CD1c-positive myeloid dendritic cell (primary cell): ENCODE results near the gene HMSD.

Source experiments
- DNase-seq: peaks from one replicate; pipeline ENCODE4 v3.0.0-alpha.2; 2016; ENCODE audit errors: extremely low spot score

The HMSD gene

GRCh38 chr18:63956755-63957154, 7.7 kb downstream of the HMSD start:
- no peak for DNase-seq

DNA sequence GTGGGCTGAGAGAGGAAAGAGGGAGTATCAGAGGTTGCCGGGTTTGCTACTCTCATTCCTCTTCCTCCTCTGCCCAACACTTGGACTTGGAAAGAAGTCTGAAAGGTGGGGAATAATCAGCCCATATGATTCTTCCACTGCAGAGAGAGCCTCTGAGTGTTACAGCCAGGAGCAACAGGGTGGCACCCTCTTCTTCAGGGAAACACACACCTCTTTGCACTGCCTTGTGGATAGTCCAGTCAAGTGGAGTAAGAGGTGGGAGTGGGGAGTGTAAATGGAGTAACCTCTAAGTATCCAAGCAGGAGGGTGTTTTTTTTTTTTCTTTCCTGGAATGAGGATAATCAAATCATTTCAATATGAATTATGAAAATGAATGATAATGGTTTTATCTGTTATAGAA, 11.8 kb downstream of the HMSD start:
- no peak for DNase-seq

DNA sequence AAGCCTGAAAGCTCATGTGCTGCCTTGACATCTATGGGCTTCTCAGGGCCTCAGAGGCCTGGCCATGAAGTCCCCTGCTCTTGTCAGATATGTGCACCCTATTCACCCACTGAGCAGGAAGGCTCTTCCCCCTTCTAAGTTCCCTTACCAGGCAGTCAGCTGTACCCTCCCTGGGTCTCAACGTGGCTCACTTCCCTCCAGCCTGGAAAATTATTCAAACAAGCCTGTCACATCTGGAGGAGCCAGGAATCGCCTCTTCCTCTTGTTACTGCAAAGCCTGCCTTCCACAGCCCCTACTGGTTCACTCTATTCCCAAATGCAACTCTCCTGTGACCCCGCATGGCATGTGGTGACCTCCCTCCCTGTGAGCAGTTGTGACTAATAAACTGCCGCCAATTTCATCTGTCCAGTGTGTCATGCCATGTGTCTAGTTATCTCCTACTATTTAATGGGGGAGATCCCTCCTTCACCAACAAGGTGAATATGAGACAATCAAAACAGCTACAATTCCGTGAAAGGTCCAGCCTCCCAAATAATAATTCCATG, 12.4 kb downstream of the HMSD start:
- DNase-seq, result peak; percentile 50

- no peak for DNase-seq
These were observed 13.0 kb downstream of the HMSD start for GRCh38 chr18:63962137-63962536.

DNA sequence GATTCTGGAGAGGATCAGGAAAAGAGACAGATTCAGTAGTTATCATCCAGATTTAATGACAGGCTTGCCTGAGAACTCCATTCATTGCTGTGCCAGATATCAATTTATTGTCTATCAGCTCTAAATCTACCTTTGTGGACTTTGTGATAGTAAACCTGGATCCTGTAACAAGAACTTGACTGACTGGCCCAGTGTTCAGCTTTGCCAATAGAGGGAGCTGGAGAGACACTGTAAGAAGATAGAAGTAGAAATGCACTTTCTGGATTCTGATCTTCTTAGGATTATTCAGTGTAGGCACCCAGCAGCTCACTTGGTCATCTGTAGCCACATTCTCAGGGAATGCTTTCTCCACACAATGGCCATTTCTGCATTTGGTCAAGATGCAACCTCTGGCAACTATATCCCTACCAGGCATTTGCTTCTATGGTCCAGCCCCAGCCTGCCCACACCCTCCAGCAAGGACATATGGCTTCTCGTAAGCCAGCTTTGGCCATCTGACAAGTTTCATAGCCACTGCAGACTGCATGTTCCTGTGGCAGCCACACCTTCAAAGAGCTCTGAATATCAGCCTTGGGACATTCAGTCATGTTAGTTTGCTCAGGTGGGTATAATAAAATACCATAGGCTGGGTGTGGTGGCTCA, 14.6 kb downstream of the HMSD start:
- peak; percentile 72 for DNase-seq

DNA sequence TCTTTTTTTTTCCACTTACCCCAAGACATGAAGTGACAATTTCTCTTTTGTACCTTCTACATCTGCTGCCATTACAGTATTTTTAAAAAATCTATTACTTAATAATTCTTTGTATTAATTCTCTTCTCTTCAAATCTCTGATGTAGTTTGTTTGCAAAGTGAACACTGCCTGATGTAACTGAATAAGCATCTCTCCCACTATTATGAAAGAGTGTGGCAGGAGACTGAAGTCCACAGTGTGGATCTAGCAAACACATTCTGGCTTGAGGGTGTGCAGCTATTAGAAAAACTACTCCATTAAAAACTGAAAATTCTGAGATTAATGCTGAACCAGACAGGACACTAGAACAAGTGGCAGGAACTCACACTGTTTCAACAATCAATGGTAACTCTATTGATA, 15.8 kb downstream of the HMSD start:
- DNase-seq, result no peak

DNA sequence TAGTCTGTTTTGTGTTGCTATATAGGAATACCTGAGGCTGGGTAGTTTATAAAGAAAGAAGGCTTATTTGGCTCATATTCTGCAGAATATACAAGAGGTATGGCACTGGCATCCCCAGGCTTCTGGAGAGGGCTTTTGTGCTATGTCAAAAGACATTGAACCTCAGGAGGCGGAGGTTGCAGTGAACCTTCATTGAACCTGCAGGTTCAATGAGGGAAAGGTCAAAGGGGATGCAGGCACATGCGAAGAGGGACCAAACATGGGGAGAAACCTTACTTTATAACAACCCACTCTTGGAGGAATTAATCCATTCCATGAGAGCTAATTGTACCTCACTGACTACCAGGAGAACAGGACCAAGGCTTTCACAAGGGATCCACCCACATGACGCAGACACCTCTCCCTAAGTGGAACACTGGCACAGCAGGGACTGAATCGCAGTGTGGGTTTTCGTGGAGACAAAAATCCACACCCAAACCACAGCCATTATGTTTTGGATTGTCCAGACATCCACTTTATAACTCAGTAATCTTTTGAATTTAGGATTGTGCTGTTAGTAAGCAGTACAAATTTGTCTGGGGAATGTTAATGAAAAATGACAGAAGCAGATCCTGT, 16.7 kb downstream of the HMSD start:
- no peak for DNase-seq

DNA sequence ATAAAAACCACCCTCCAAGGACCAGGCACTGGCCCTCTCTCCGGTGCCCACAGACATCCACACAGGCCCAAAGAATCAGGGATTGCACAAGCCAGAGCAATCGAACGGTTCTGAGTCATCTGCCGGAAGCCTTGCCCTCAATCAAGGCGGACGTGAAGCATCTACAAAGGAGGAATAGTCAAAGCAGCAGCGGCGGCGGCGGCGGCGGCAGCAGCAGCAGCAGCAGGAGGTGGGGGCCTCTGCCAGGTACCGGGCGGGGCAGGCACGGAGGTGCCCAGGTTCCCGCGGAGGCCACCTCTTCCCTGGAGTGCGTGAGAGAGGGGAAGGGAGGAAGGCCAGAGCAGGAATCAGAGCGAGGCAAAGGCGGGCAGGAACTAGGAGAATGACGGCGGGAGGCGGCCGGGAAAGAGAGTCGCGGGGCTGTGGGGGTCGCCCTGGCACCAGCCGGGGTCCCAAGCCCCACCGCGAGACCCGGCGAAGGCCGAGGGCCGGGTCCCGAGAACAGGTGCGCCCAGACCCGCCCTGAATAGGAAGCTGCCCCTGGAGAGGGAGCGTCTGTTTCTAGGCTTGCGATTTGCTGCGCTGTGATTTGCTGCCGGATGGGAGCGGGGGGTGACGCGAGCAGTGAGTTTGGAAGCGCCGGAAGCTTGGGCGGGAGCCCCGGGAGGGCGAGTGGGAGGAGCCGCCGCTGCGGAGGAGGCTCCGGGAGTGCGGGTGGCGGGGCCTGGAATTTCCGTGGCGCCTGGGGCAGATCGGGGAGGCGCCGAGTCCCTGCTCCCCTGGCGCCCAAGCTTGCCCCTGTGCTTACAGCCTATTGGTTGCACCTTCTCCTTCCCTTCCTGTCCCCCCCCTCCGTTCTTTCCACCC, 21.1 kb downstream of the HMSD start, which contains the start of gene SERPINB8:
SERPINB8 (plus strand) TSS at position 140 of the 867 bp plus-strand sequence. CDS start 8,228 bp downstream, outside the sequence.
- DNase-seq, result peak; percentile 91

- DNase-seq, result no peak
These were observed 21.7 kb downstream of the HMSD start for GRCh38 chr18:63970809-63971205.

GRCh38 chr18:63971320-63972001, 22.4 kb downstream of the HMSD start:
- DNase-seq, result no peak

DNA sequence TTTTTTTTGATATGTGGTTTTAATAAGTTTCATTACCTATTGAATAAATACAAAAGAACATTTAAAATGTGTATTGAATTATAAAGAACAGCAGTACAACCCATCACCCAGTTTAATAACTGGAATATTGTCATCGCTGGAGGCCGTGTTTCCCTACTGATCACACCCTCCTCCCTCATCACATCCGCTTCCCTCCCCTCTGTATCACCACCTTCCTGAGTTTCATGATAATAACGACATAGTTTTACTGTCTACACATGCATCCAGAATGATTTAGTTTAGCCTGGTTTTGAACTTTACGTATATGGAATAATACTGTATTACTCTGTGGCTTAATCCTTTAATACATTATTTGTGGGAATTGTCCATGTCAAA, 22.9 kb downstream of the HMSD start:
- no peak for DNase-seq

- peak; percentile 47 for DNase-seq
These were observed 25.9 kb downstream of the HMSD start for GRCh38 chr18:63974991-63975390.

DNA sequence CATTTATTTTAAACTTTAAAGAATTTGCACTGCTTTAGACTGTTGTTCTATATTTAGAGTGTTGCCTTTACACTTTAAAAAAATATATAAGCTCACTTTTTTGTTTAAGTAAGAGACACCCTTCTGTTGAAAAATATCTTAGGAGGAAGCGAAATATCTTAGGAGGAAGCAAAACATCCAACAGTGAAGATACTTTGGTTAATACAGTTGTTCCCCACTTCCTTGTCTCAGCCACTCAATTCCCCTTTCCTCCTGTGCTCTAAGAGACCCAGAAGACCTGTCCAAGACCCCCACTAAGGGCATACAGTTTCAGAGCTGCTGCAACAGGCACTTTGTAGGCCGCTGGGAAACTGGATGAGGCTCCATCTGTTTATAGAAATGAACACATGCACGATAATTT, 26.5 kb downstream of the HMSD start:
- DNase-seq, result peak; percentile 73

DNA sequence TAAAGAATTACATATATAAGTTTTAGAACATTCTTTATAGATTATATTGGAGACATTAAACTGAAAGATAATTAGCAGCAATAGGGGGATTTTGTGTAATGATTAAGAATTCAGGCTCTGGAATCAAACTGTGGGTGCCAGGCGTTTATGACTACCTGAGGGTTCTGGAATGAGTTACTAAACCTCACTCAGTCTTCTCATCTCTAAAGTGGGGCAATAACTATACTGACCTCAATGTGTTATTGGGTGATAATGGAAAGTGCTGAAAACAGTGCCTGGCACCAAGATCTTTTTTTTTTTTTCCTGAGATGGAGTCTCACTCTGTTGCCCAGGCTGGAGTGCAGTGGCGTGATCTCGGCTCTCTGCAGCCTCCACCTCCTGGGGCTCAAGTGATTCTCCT, 27.9 kb downstream of the HMSD start:
- DNase-seq, result no peak

- peak; percentile 77 for DNase-seq
These were observed 30.4 kb downstream of the HMSD start for GRCh38 chr18:63979409-63979920.

- DNase-seq, result no peak
These were observed 30.9 kb downstream of the HMSD start for GRCh38 chr18:63980027-63980426.

DNA sequence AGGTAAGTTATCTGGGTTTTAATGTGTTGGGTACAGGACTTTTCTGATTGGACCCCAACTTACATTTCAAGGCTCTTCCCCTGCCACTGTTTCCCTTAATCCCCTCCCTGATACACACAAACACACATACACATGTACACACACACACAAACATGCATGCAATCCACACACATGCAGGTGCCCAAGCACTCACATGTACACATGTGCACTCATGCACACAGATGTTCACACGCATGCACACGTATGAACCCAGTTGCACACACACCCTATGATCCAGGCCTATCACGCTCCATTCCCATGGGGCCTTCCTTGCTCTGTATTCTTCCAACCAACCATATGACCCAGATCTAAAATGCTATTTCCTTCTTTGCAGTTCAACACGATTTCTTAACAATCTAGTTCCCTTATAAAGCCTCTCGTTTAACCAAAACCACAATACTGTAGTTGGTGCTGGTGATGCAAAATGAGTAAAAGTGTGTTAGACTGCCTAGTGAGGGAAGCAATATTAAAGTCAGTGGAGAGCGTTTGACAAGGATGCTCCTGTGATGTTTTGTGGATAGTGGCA, 31.9 kb downstream of the HMSD start:
- peak; percentile 53 for DNase-seq

GRCh38 chr18:63981719-63982118, 32.6 kb downstream of the HMSD start:
- no peak for DNase-seq

DNA sequence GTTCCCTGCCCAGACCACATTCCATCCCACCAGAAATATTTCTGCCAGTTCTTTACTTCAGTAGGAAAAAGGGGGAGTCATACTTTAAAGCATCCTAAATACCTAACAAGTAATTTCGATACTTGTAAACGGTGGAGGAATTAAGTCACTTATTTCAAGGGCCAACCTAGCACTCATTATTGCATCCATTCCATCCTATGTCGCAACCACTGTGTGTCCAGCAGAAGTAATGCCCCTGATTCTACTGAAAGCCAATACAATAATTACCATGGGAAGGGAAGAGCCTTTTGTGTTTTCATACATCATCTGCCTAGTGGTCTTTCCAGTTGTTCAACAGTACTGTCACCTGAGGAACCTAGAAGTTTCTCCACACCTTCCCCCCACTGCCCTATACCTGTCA, 33.3 kb downstream of the HMSD start:
- DNase-seq, result no peak

- no peak for DNase-seq
These were observed 37.8 kb downstream of the HMSD start for GRCh38 chr18:63986885-63987284.

DNA sequence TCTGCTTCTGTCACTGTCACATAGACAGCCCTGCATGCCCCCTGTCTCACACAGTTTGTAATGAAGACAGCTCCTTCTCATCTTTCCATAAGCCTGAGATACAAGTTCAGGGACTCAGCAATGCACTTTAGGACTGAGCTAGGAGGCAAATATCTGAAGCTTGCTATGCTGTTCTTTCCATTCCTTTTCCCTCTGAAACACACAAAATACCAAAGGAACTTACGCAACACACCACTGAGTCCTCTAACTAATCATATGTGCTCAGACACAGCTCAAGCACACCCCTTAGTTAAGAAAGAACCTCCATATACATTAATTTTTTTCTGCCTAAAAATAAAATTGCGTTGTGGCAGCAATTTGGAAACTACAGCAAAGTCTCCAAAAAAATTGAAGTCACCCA, 38.6 kb downstream of the HMSD start:
- DNase-seq, result no peak
